CD14-positive monocyte (primary cell): ENCODE data around the gene CANT1. TPM values are rescaled to one million over a fixed set of nuclear protein-coding genes. Genes with fewer than 3 reads are reported as not detected.

ENCODE experiments used
- DNase-seq, 3 donors: peaks; one replicate each; pipeline ENCODE4 v3.0.0-alpha.2; 2011 to 2022
- H2AFZ ChIP-seq: 2 replicates; pipeline ENCODE4 v1.6.0; 2012; ENCODE audit warnings: mild to moderate bottlenecking, low read depth, low read length, inconsistent platforms; ENCODE audit not compliant: insufficient read depth, poor library complexity, severe bottlenecking
- H3K27ac ChIP-seq, 2 donors: 1 replicate in 1 of 2; 2 replicates in 1 of 2; pipeline ENCODE4 v1.5.1; 2012 to 2013; ENCODE audit warnings: low read length in 2 of 2, control low read depth in 1 of 2, inconsistent platforms in 1 of 2, low read depth in 1 of 2, mild to moderate bottlenecking in 1 of 2
- H3K27me3 ChIP-seq, 2 donors: one replicate each; pipeline versions ENCODE4 v1.6.0 to v1.6.1; 2011 to 2013; ENCODE audit warnings: low read length in 2 of 2; ENCODE audit not compliant: control insufficient read depth in 2 of 2, insufficient read depth in 2 of 2
- H3K36me3 ChIP-seq, 2 donors: replicated peaks in 1 of 2; 1 replicate in 1 of 2; 2 replicates in 1 of 2; pipeline versions ENCODE4 v1.5.1 to v1.6.1; 2012 to 2013; ENCODE audit warnings: low read length in 2 of 2, control low read depth in 1 of 2, inconsistent platforms in 1 of 2, mild to moderate bottlenecking in 1 of 2; ENCODE audit not compliant: insufficient read depth in 2 of 2, control insufficient read depth in 1 of 2
- H3K4me1 ChIP-seq, 2 donors: 1 replicate in 1 of 2; 2 replicates in 1 of 2; pipeline versions ENCODE4 v1.5.1 to v1.6.1; 2012 to 2013; ENCODE audit warnings: low read length in 2 of 2, control low read depth in 1 of 2, inconsistent platforms in 1 of 2, mild to moderate bottlenecking in 1 of 2, moderate library complexity in 1 of 2; ENCODE audit not compliant: insufficient read depth in 2 of 2, control insufficient read depth in 1 of 2
- H3K4me2 ChIP-seq: replicated peaks from 2 replicates; pipeline ENCODE3; 2012; ENCODE audit warnings: low read length, moderate library complexity, mild to moderate bottlenecking; ENCODE audit not compliant: poor library complexity, severe bottlenecking; ENCODE audit errors: extremely low read depth
- H3K4me3 ChIP-seq, 3 experiments: fragments of 200-600 bp in 1 of 3; sonication (generic) in 1 of 3; replicated peaks in 1 of 3; 1 replicate in 2 of 3; 2 replicates in 1 of 3; pipeline ENCODE4 v1.5.1; 2011 to 2013; ENCODE audit warnings: low read length in 3 of 3, mild to moderate bottlenecking in 3 of 3, control low read depth in 2 of 3, low read depth in 2 of 3, inconsistent platforms in 1 of 3, moderate library complexity in 1 of 3
- H3K79me2 ChIP-seq: 2 replicates; pipeline ENCODE4 v1.6.0; 2012; ENCODE audit warnings: mild to moderate bottlenecking, control low read depth, inconsistent platforms, low read length, moderate library complexity; ENCODE audit not compliant: insufficient read depth
- H3K9ac ChIP-seq: 2 replicates; pipeline ENCODE4 v1.6.0; 2017; ENCODE audit warnings: low read length, mild to moderate bottlenecking; ENCODE audit not compliant: insufficient read depth, poor library complexity, severe bottlenecking
- H3K9me3 ChIP-seq, 2 donors: replicated peaks in 1 of 2; 1 replicate in 1 of 2; 2 replicates in 1 of 2; pipeline versions ENCODE4 v1.5.1 to v1.6.1; 2012 to 2013; ENCODE audit warnings: low read length in 2 of 2, control low read depth in 1 of 2; ENCODE audit not compliant: control insufficient read depth in 1 of 2, insufficient read depth in 1 of 2
- H4K20me1 ChIP-seq: 2 replicates; pipeline ENCODE4 v1.6.0; 2012; ENCODE audit warnings: mild to moderate bottlenecking, low read length, control low read depth, moderate library complexity; ENCODE audit not compliant: insufficient read depth
- H3K27ac Mint-ChIP-seq, 7 donors: one replicate each; pipeline ENCODE4 v1.8.0; 2020; ENCODE audit warnings: mild to moderate bottlenecking in 7 of 7, mixed read lengths in 7 of 7, moderate library complexity in 6 of 7, inconsistent platforms in 2 of 7
- H3K27me3 Mint-ChIP-seq, 3 donors: one replicate each; pipeline ENCODE4 v1.8.0; 2021 to 2022; ENCODE audit warnings: low read depth in 3 of 3, mild to moderate bottlenecking in 3 of 3, mixed read lengths in 3 of 3, moderate library complexity in 3 of 3, inconsistent platforms in 1 of 3
- H3K36me3 Mint-ChIP-seq, 2 donors: one replicate each; pipeline ENCODE4 v1.8.0; 2020; ENCODE audit warnings: mixed read lengths in 2 of 2, inconsistent platforms in 1 of 2, mild to moderate bottlenecking in 1 of 2
- H3K4me1 Mint-ChIP-seq: one replicate; pipeline ENCODE4 v1.8.0; 2020; ENCODE audit warnings: mild to moderate bottlenecking, mixed read lengths
- H3K4me3 Mint-ChIP-seq, 2 donors: one replicate each; pipeline ENCODE4 v1.8.0; 2020; ENCODE audit warnings: mild to moderate bottlenecking in 2 of 2, mixed read lengths in 2 of 2, moderate library complexity in 1 of 2
- H3K9me3 Mint-ChIP-seq, 7 donors: one replicate each; pipeline ENCODE4 v1.8.0; 2020 to 2022; ENCODE audit warnings: mixed read lengths in 7 of 7, mild to moderate bottlenecking in 6 of 7, moderate library complexity in 6 of 7, inconsistent platforms in 2 of 7
- CTCF ChIP-seq: fragments of 200-600 bp; IDR thresholded peaks from one replicate; pipeline ENCODE4 v1.8.0; 2022; ENCODE audit warnings: antibody characterized with exemption, mild to moderate bottlenecking
- WGBS: methylation state at CpG from one replicate; pipeline ENCODE4 v1.1.5; 2013; ENCODE audit warnings: missing lambda C conversion rate; ENCODE audit not compliant: insufficient coverage; 5-methylcytosine and 5-hydroxymethylcytosine counted together
- intact Hi-C, 2 donors: fragments of 100-400 bp; cut with micrococcal nuclease; formaldehyde crosslinking; loops; one replicate each; pipeline versions ENCODE4 v1.15.0 to v1.15.1; 2023
- polyA plus RNA-seq, 3 donors: library from polyadenylated mRNA; depleted of rRNA in 1 of 3; unstranded in 2 of 3; stranded (reverse) in 1 of 3; fragments of 300-500 nt in 2 of 3; fragments of >200 nt in 1 of 3; fragmentation: Illumina TruSeq in 2 of 3; gene quantifications; 1 replicate in 2 of 3; 2 replicates in 1 of 3; pipeline ENCODE4 v1.2.3, GENCODE V29; 2012 to 2021

Gene CANT1
- polyA plus RNA-seq, 3 donors, result 10.6 to 16.6 (median 14.3) TPM

GRCh38 chr17:79002291-79002690, 7.3 kb downstream of the CANT1 start:
- Mint-ChIP-seq H3K4me3 (no peak overlapping the region), H3K36me3 (peaks cover 39 to 72% of the 10 kb centered on the region in 2 donors), H3K27me3 (peaks cover 0 to 2% (median 0%) of the 10 kb centered on the region in 3 donors), H3K27ac (peak overlapping the region in 1 of 7 donors; percentile 51), H3K9me3 (no peaks in the 10 kb centered on the region), H3K4me1 (peaks cover 17% of the 10 kb centered on the region)
- H3K36me3 ChIP-seq, result peaks cover 34 to 66% of the 10 kb centered on the region in 2 donors
- peaks cover 7 to 19% of the 10 kb centered on the region in 2 donors for H3K4me1 ChIP-seq
- H3K4me2 ChIP-seq, result no peak overlapping the region
- no peak overlapping the region for H3K27ac ChIP-seq
- H4K20me1 ChIP-seq, result peaks cover 94% of the 10 kb centered on the region
- H3K9ac ChIP-seq, result no peak overlapping the region
- no peak for TF ChIP-seq CTCF
- intact Hi-C loops, result no loop called here
- H3K9me3 ChIP-seq, result no peaks in the 10 kb centered on the region
- no peak overlapping the region for H3K4me3 ChIP-seq
- no peaks in the 10 kb centered on the region for H3K27me3 ChIP-seq
- peaks cover 82% of the 10 kb centered on the region for H3K79me2 ChIP-seq
- no peak overlapping the region for H2AFZ ChIP-seq
- WGBS, result 98% methylated on average over 7 of the region's 14 CpGs
- DNase-seq, result no peak

DNA sequence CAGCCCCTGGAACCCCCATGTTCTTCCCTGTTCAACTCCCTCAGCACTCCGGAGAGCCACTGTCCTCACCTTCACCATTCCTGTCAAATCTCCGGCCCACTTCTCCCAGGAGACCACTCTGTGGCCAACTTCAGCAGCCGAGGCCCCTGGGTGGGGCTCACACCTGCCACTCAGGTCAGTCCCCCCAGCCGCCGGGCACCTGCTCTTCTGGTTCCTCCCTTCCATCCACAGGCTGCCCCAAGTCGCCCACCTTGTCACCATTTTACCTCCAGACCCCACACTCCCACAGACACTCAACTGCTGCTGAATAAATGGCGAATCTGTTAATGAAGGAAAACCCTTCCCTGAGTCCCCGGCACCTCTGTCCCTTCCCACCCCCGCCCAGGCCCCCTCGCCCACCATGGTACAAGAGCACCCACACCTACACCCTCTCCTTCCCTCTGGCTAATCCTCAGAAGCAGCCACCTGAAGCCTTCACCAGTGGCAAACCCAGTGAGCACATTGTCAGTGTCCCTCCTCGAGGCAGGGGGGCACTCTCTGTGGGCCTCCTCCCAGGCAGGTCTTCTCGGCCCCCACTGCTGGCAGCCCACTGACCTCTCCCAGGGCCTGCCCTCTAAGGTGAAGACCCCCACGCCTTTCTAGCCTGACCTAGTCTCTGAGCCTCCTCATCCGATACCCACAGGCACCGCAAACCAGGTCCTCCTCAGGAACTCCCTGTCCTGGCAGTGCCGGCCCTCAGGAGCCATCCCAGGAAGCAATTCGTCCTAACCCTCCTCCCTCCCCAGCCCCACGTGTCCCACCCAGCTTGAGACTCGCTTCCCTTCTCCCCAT, 8.2 kb downstream of the CANT1 start:
- H3K9ac ChIP-seq, result no peak overlapping the region
- Mint-ChIP-seq H3K27me3 (peaks cover 0 to 2% (median 0%) of the 10 kb centered on the region in 3 donors), H3K36me3 (peaks cover 44 to 74% of the 10 kb centered on the region in 2 donors), H3K4me3 (no peak overlapping the region), H3K27ac (peak overlapping the region in 2 of 7 donors; percentile 33 to 36), H3K9me3 (no peaks in the 10 kb centered on the region), H3K4me1 (peaks cover 10% of the 10 kb centered on the region)
- peaks cover 79% of the 10 kb centered on the region for H3K79me2 ChIP-seq
- no peak for TF ChIP-seq CTCF
- H4K20me1 ChIP-seq, result peaks cover 95% of the 10 kb centered on the region
- DNase-seq, result no peak
- no peak overlapping the region for H3K27ac ChIP-seq
- no peak overlapping the region for H3K4me3 ChIP-seq
- no peak overlapping the region for H3K4me2 ChIP-seq
- no peak overlapping the region for H2AFZ ChIP-seq
- no peaks in the 10 kb centered on the region for H3K9me3 ChIP-seq
- 97% methylated on average over 18 of the region's 19 CpGs for WGBS
- H3K4me1 ChIP-seq, result peaks cover 5 to 12% of the 10 kb centered on the region in 2 donors
- H3K36me3 ChIP-seq, result peaks cover 41 to 75% of the 10 kb centered on the region in 2 donors
- no peaks in the 10 kb centered on the region for H3K27me3 ChIP-seq
- intact Hi-C loops, result no loop called here
